ENCODE data around the gene CFHR4.
"Not testable (repeated sequence)": the region's sequence is repeated elsewhere in the genome, so short reads cannot be mapped to it uniquely, and the experiment has no call there.

Gene CFHR4

GRCh38 chr1:196886560-196886959, 1.3 kb upstream of the CFHR4 start:
- H3K36me3 ChIP-seq (ENCODE audit: control insufficient read depth in 1 of 2, insufficient read depth in 2 of 2, low read length in 2 of 2); H3K4me1 ChIP-seq (ENCODE audit: control insufficient read depth in 1 of 2, insufficient read depth in 2 of 2, low read length in 2 of 2); H3K4me3 ChIP-seq (ENCODE audit: low read depth in 1 of 2, low read length in 2 of 2); H3K9me3 ChIP-seq (ENCODE audit: control insufficient read depth in 1 of 2, low read length in 2 of 2); H3K27me3 ChIP-seq (ENCODE audit: low read depth, low read length); H3K27ac ChIP-seq (ENCODE audit: low read length): not testable (repeated sequence)

- Histone ChIP-seq H3K27ac (ENCODE audit: low read length) (no peak overlapping the region), H3K4me3 (ENCODE audit: low read depth in 1 of 2, low read length in 2 of 2) (no peak overlapping the region)
These were observed 2.8 kb downstream of the CFHR4 start for GRCh38 chr1:196890668-196891067.

GRCh38 chr1:196891251-196891650, 3.4 kb downstream of the CFHR4 start:
- no peak overlapping the region for H3K4me3 ChIP-seq (ENCODE audit: low read depth in 1 of 2, low read length in 2 of 2)

More at GRCh38 chr1:196890668-196891067, 2.8 kb downstream of the CFHR4 start:
- Histone ChIP-seq H3K27me3 (ENCODE audit: low read depth, low read length) (no peaks in the 10 kb centered on the region), H3K36me3 (ENCODE audit: control insufficient read depth in 1 of 2, insufficient read depth in 2 of 2, low read length in 2 of 2) (no peaks in the 10 kb centered on the region), H3K9me3 (ENCODE audit: control insufficient read depth in 1 of 2, low read length in 2 of 2) (no peaks in the 10 kb centered on the region), H3K4me1 (ENCODE audit: control insufficient read depth in 1 of 2, insufficient read depth in 2 of 2, low read length in 2 of 2) (no peaks in the 10 kb centered on the region)

GRCh38 chr1:196896355-196896754, 8.5 kb downstream of the CFHR4 start:
- Histone ChIP-seq H3K4me3 (ENCODE audit: low read depth in 1 of 2, low read length in 2 of 2) (no peak overlapping the region), H3K36me3 (ENCODE audit: control insufficient read depth in 1 of 2, insufficient read depth in 2 of 2, low read length in 2 of 2) (no peaks in the 10 kb centered on the region), H3K4me1 (ENCODE audit: control insufficient read depth in 1 of 2, insufficient read depth in 2 of 2, low read length in 2 of 2) (no peaks in the 10 kb centered on the region), H3K27ac (ENCODE audit: low read length) (no peak overlapping the region), H3K9me3 (ENCODE audit: control insufficient read depth in 1 of 2, low read length in 2 of 2) (no peaks in the 10 kb centered on the region), H3K27me3 (ENCODE audit: low read depth, low read length) (peaks cover 8% of the 10 kb centered on the region)

More at GRCh38 chr1:196891251-196891650, 3.4 kb downstream of the CFHR4 start:
- Histone ChIP-seq H3K36me3 (ENCODE audit: control insufficient read depth in 1 of 2, insufficient read depth in 2 of 2, low read length in 2 of 2) (no peaks in the 10 kb centered on the region), H3K4me1 (ENCODE audit: control insufficient read depth in 1 of 2, insufficient read depth in 2 of 2, low read length in 2 of 2) (no peaks in the 10 kb centered on the region), H3K27ac (ENCODE audit: low read length) (no peak overlapping the region), H3K27me3 (ENCODE audit: low read depth, low read length) (no peaks in the 10 kb centered on the region), H3K9me3 (ENCODE audit: control insufficient read depth in 1 of 2, low read length in 2 of 2) (no peaks in the 10 kb centered on the region)

- H3K27ac ChIP-seq (ENCODE audit: low read length) = no peak overlapping the region
These were observed 9.4 kb downstream of the CFHR4 start for GRCh38 chr1:196897158-196897828.

GRCh38 chr1:196902344-196902743, 14.5 kb downstream of the CFHR4 start:
- no peaks in the 10 kb centered on the region for H3K4me1 ChIP-seq (ENCODE audit: control insufficient read depth in 1 of 2, insufficient read depth in 2 of 2, low read length in 2 of 2)
- H3K4me3 ChIP-seq (ENCODE audit: low read depth in 1 of 2, low read length in 2 of 2) = no peak overlapping the region
- no peak overlapping the region for H3K27ac ChIP-seq (ENCODE audit: low read length)
- no peaks in the 10 kb centered on the region for H3K36me3 ChIP-seq (ENCODE audit: control insufficient read depth in 1 of 2, insufficient read depth in 2 of 2, low read length in 2 of 2)
- no peaks in the 10 kb centered on the region for H3K9me3 ChIP-seq (ENCODE audit: control insufficient read depth in 1 of 2, low read length in 2 of 2)
- peaks cover 4% of the 10 kb centered on the region for H3K27me3 ChIP-seq (ENCODE audit: low read depth, low read length)

More at GRCh38 chr1:196897158-196897828, 9.4 kb downstream of the CFHR4 start:
- Histone ChIP-seq H3K4me3 (ENCODE audit: low read depth in 1 of 2, low read length in 2 of 2) (peak overlapping the region in 1 of 2 donors; percentile 2), H3K36me3 (ENCODE audit: control insufficient read depth in 1 of 2, insufficient read depth in 2 of 2, low read length in 2 of 2) (no peaks in the 10 kb centered on the region), H3K4me1 (ENCODE audit: control insufficient read depth in 1 of 2, insufficient read depth in 2 of 2, low read length in 2 of 2) (no peaks in the 10 kb centered on the region), H3K9me3 (ENCODE audit: control insufficient read depth in 1 of 2, low read length in 2 of 2) (no peaks in the 10 kb centered on the region), H3K27me3 (ENCODE audit: low read depth, low read length) (peaks cover 8% of the 10 kb centered on the region)

GRCh38 chr1:196910215-196910614, 22.4 kb downstream of the CFHR4 start:
- Histone ChIP-seq H3K27me3 (ENCODE audit: low read depth, low read length) (no peaks in the 10 kb centered on the region), H3K4me1 (ENCODE audit: control insufficient read depth in 1 of 2, insufficient read depth in 2 of 2, low read length in 2 of 2) (no peaks in the 10 kb centered on the region), H3K27ac (ENCODE audit: low read length) (no peak overlapping the region), H3K36me3 (ENCODE audit: control insufficient read depth in 1 of 2, insufficient read depth in 2 of 2, low read length in 2 of 2) (no peaks in the 10 kb centered on the region), H3K4me3 (ENCODE audit: low read depth in 1 of 2, low read length in 2 of 2) (no peak overlapping the region), H3K9me3 (ENCODE audit: control insufficient read depth in 1 of 2, low read length in 2 of 2) (no peaks in the 10 kb centered on the region)

- H3K9me3 ChIP-seq (ENCODE audit: control insufficient read depth in 1 of 2, low read length in 2 of 2); H3K4me1 ChIP-seq (ENCODE audit: control insufficient read depth in 1 of 2, insufficient read depth in 2 of 2, low read length in 2 of 2); H3K27me3 ChIP-seq (ENCODE audit: low read depth, low read length); H3K36me3 ChIP-seq (ENCODE audit: control insufficient read depth in 1 of 2, insufficient read depth in 2 of 2, low read length in 2 of 2); H3K27ac ChIP-seq (ENCODE audit: low read length); H3K4me3 ChIP-seq (ENCODE audit: low read depth in 1 of 2, low read length in 2 of 2): not testable (repeated sequence)
These were observed 24.4 kb downstream of the CFHR4 start for GRCh38 chr1:196912283-196912682.

GRCh38 chr1:196926839-196927238, 39.0 kb downstream of the CFHR4 start:
- H3K9me3 ChIP-seq (ENCODE audit: control insufficient read depth in 1 of 2, low read length in 2 of 2); H3K27ac ChIP-seq (ENCODE audit: low read length); H3K4me3 ChIP-seq (ENCODE audit: low read depth in 1 of 2, low read length in 2 of 2): not testable (repeated sequence)

GRCh38 chr1:196932853-196933252, 45.0 kb downstream of the CFHR4 start:
- H3K27ac ChIP-seq (ENCODE audit: low read length); H3K27me3 ChIP-seq (ENCODE audit: low read depth, low read length); H3K9me3 ChIP-seq (ENCODE audit: control insufficient read depth in 1 of 2, low read length in 2 of 2); H3K4me3 ChIP-seq (ENCODE audit: low read depth in 1 of 2, low read length in 2 of 2); H3K4me1 ChIP-seq (ENCODE audit: control insufficient read depth in 1 of 2, insufficient read depth in 2 of 2, low read length in 2 of 2); H3K36me3 ChIP-seq (ENCODE audit: control insufficient read depth in 1 of 2, insufficient read depth in 2 of 2, low read length in 2 of 2): not testable (repeated sequence)

More at GRCh38 chr1:196926839-196927238, 39.0 kb downstream of the CFHR4 start:
- H3K27me3 ChIP-seq (ENCODE audit: low read depth, low read length); H3K4me1 ChIP-seq (ENCODE audit: control insufficient read depth in 1 of 2, insufficient read depth in 2 of 2, low read length in 2 of 2); H3K36me3 ChIP-seq (ENCODE audit: control insufficient read depth in 1 of 2, insufficient read depth in 2 of 2, low read length in 2 of 2): not testable (repeated sequence)

GRCh38 chr1:196933531-196934189, 45.8 kb downstream of the CFHR4 start:
- Histone ChIP-seq H3K36me3 (ENCODE audit: control insufficient read depth in 1 of 2, insufficient read depth in 2 of 2, low read length in 2 of 2) (no peaks in the 10 kb centered on the region), H3K27ac (ENCODE audit: low read length) (no peak overlapping the region), H3K27me3 (ENCODE audit: low read depth, low read length) (no peaks in the 10 kb centered on the region), H3K4me1 (ENCODE audit: control insufficient read depth in 1 of 2, insufficient read depth in 2 of 2, low read length in 2 of 2) (no peaks in the 10 kb centered on the region), H3K9me3 (ENCODE audit: control insufficient read depth in 1 of 2, low read length in 2 of 2) (no peaks in the 10 kb centered on the region), H3K4me3 (ENCODE audit: low read depth in 1 of 2, low read length in 2 of 2) (no peak overlapping the region)

GRCh38 chr1:196941474-196941873, 53.6 kb downstream of the CFHR4 start:
- not testable (repeated sequence) for H3K4me3 ChIP-seq (ENCODE audit: low read depth in 1 of 2, low read length in 2 of 2); H3K27ac ChIP-seq (ENCODE audit: low read length); H3K9me3 ChIP-seq (ENCODE audit: control insufficient read depth in 1 of 2, low read length in 2 of 2); H3K27me3 ChIP-seq (ENCODE audit: low read depth, low read length); H3K36me3 ChIP-seq (ENCODE audit: control insufficient read depth in 1 of 2, insufficient read depth in 2 of 2, low read length in 2 of 2); H3K4me1 ChIP-seq (ENCODE audit: control insufficient read depth in 1 of 2, insufficient read depth in 2 of 2, low read length in 2 of 2)

All from muscle layer of duodenum (tissue), 2 donors.